Kidney (tissue), 14 donors: ENCODE measurements around the gene RETREG3. TPM values are rescaled to one million over a fixed set of nuclear protein-coding genes. Genes with fewer than 3 reads are reported as not detected.

Experiments used
- DNase-seq, 5 donors: peaks; one replicate each; pipeline ENCODE4 v3.0.0-alpha.2; 2013 to 2020
- FAIRE-seq: peaks from 2 replicates; lab custom pipeline; 2012; peaks lifted over from hg19 to GRCh38; lab: Jason Lieb, UNC
- H3K27ac ChIP-seq, 2 donors: one replicate each; pipeline ENCODE4 v1.7.0; 2013; ENCODE audit warnings: low read depth in 2 of 2, low read length in 2 of 2, inconsistent platforms in 1 of 2
- H3K27me3 ChIP-seq: one replicate; pipeline ENCODE4 v1.7.1; 2013; ENCODE audit warnings: low read length, inconsistent platforms; ENCODE audit not compliant: control insufficient read depth, insufficient read depth
- H3K36me3 ChIP-seq, 3 donors: one replicate each; pipeline versions ENCODE4 v1.7.0 to v1.7.1; 2013; ENCODE audit warnings: low read length in 3 of 3, control low read depth in 1 of 3, inconsistent platforms in 1 of 3; ENCODE audit not compliant: insufficient read depth in 3 of 3, control insufficient read depth in 2 of 3
- H3K4me1 ChIP-seq, 3 donors: one replicate each; pipeline versions ENCODE4 v1.7.0 to v1.7.1; 2013; ENCODE audit warnings: low read length in 3 of 3, inconsistent platforms in 1 of 3, low read depth in 1 of 3; ENCODE audit not compliant: control insufficient read depth in 2 of 3, insufficient read depth in 2 of 3
- H3K4me3 ChIP-seq, 3 donors: one replicate each; pipeline versions ENCODE4 v1.7.0 to v1.8.1; 2013; ENCODE audit warnings: low read length in 3 of 3, control low read depth in 1 of 3, inconsistent platforms in 1 of 3
- H3K9ac ChIP-seq, 3 donors: one replicate each; pipeline versions ENCODE4 v1.7.0 to v1.7.1; 2013; ENCODE audit warnings: low read length in 3 of 3, control low read depth in 1 of 3, inconsistent platforms in 1 of 3
- H3K9me3 ChIP-seq, 3 donors: one replicate each; pipeline versions ENCODE4 v1.7.0 to v1.7.1; 2013; ENCODE audit warnings: low read length in 3 of 3, control low read depth in 1 of 3, inconsistent platforms in 1 of 3; ENCODE audit not compliant: control insufficient read depth in 2 of 3, insufficient read depth in 1 of 3
- intact Hi-C: fragments of 100-400 bp; cut with DNase I; formaldehyde crosslinking; loops from one replicate; pipeline ENCODE4 v1.11.1; 2022
- polyA plus RNA-seq: library from polyadenylated mRNA; stranded (reverse); fragments of 350-450 nt; fragmentation: Illumina TruSeq; extraction: RNeasy Lipid Tissue Mini Kit (QIAGEN cat#74804); gene quantifications from one replicate; pipeline ENCODE4 v1.2.3, GENCODE V29; 2014; ENCODE audit warnings: low read depth, low replicate concordance; ENCODE audit not compliant: insufficient read depth
- total RNA-seq: library from RNA; stranded (reverse); fragmentation: NEBNext Ultra II Directional; extraction: Animal tissue kit (Norgen Biotek cat#: 25700); gene quantifications from one replicate; pipeline ENCODE4 v1.2.1, GENCODE V29; 2021
- TF ChIP-seq, protein P1 (sequence below): IDR thresholded peaks from 3 replicates; pipeline ENCODE4 v1.5.1; 2012; ENCODE audit warnings: mild to moderate bottlenecking, moderate library complexity, borderline replicate concordance; ENCODE audit not compliant: insufficient read depth; ENCODE audit errors: extremely low read depth
- donor health status: control.
- donor health status: control.
- donor health status: control.
- donor health status: control.
- donor health status: control.
- donor health status: DM: yes; HTN: yes; CAD: no.
- donor health status: Normal renal cell carcinoma (clear cell type).

The RETREG3 gene
- total and polyA plus RNA-seq, 2 donors from 2014 or later, result 22.6 to 69.5 TPM

DNA sequence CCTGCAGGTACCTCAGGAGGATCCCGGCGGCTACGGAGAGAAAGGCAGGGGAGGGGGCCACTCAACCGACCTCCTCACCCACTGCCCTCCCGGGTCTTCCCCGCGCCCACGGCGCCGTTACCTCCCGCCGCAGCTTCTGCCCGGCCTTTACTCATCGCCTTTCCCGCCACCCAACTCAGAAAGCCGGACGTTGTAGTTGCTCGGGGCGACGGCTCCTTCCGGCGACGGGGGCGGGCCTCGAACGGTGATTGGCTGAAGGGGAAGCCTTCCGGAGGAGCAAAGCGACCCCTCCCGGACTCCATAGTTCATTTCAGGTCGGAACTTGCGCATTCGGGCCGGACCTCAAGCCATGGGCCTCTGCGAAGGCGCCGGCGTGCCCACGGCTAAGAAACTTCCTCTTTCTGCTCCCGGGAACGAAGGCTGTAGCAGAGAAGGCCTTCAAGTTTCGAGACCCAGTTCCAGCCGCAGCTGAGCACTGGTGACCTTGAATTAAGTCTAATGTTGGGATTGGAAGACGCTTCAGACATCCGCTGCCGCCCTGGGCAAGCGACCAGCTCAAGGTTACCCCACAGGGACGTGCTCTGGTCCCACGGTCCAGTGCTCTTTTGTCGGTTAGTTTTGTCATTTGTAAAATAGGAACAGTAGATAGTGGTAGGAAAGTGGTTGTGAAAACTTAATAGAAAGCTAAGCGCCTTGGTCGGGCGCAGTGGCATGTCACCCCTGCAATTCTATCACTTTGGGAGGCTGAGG, 31.5 kb downstream of the RETREG3 start, which contains the start of gene PSMC3IP:
PSMC3IP (minus strand) TSS at position 198 of the 750 bp plus-strand sequence; CDS start at position 155, 43 bp downstream.
- intact Hi-C loops, result loop anchor here (10.0 kb wide), 1 partner anchor 247 kb away; the partner anchor contains the start of gene BECN1

DNA sequence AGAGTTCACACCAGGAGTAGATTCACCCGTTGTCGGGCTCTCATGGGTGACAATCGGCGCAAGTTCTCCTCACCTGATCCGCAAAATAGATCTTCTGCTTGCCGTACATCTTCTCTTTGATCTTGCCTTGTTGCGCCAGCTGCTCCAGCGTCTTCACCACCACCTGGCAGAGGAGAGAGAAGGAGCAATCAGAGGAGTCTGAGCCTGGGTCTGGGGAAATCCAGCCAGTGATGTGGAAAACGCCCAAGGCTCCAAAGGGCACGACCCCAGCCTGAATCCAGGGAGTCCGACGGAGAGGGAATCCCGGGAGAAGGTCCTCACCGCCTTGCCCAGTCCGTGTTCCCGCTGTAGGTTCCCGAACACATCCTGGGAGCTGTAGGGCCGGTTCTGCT, 32.0 kb downstream of the RETREG3 start:
- Histone ChIP-seq H3K27me3 (no peaks in the 10 kb centered on the region), H3K27ac (peak overlapping the region; percentile 5 to 27), H3K9ac (peak overlapping the region; percentile 41 to 45 (median 43)), H3K4me1 (peaks cover 0 to 13% (median 8%) of the 10 kb centered on the region in 3 donors), H3K4me3 (peak overlapping the region; percentile 73 to 83 (median 77)), H3K9me3 (no peaks in the 10 kb centered on the region), H3K36me3 (peaks cover 8 to 42% (median 25%) of the 10 kb centered on the region in 3 donors)
- FAIRE-seq (no peak), DNase-seq (peak in 1 of 5 donors; percentile 56)
- intact Hi-C loops, result loop anchor here (10.0 kb wide), 1 partner anchor 248 kb away; the partner anchor contains the start of gene BECN1
- TF ChIP-seq, protein P1, sequence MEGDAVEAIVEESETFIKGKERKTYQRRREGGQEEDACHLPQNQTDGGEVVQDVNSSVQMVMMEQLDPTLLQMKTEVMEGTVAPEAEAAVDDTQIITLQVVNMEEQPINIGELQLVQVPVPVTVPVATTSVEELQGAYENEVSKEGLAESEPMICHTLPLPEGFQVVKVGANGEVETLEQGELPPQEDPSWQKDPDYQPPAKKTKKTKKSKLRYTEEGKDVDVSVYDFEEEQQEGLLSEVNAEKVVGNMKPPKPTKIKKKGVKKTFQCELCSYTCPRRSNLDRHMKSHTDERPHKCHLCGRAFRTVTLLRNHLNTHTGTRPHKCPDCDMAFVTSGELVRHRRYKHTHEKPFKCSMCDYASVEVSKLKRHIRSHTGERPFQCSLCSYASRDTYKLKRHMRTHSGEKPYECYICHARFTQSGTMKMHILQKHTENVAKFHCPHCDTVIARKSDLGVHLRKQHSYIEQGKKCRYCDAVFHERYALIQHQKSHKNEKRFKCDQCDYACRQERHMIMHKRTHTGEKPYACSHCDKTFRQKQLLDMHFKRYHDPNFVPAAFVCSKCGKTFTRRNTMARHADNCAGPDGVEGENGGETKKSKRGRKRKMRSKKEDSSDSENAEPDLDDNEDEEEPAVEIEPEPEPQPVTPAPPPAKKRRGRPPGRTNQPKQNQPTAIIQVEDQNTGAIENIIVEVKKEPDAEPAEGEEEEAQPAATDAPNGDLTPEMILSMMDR, result no peak

More for the DNA sequence above, 31.5 kb downstream of the RETREG3 start, which contains the start of gene PSMC3IP:
- Histone ChIP-seq H3K4me1 (peaks cover 0 to 13% (median 8%) of the 10 kb centered on the region in 3 donors), H3K27me3 (no peaks in the 10 kb centered on the region), H3K9me3 (no peaks in the 10 kb centered on the region), H3K27ac (peak within 1 kb of the TSS; percentile 88 to 93), H3K4me3 (peak within 1 kb of the TSS; percentile 77 to 91 (median 83)), H3K9ac (peak within 1 kb of the TSS; percentile 75 to 91 (median 82)), H3K36me3 (peaks cover 7 to 43% (median 29%) of the 10 kb centered on the region in 3 donors)
- peak; percentile 95 to 98 (median 97) for DNase-seq
- TF ChIP-seq, protein P1, result no peak
- no peak for FAIRE-seq

DNA sequence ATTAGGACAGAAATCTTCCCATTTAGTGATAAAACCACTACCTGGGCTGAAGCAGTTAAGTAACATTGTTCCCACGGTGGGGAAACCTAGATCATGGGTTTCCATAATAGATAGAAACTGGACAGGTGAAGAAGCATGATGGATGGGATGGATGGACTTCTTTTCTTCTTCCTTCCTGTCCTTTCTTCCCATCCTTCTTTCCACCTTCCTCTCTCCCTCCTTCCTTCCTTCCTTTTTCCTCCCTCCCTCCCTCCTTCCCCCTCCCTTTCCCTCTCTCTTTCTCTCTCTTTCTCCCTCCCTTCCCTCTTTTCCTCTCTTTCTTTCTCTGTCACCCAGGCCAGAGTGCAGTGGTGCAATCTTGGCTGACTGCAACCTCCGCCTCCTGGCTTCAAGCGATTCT, 34.7 kb downstream of the RETREG3 start:
- DNase-seq (no peak), FAIRE-seq (no peak)
- no peak overlapping the region for H3K9ac ChIP-seq
- H3K9me3 ChIP-seq, result no peaks in the 10 kb centered on the region
- TF ChIP-seq, protein P1, result no peak
- H3K36me3 ChIP-seq, result peaks cover 10 to 43% (median 29%) of the 10 kb centered on the region in 3 donors
- peaks cover 0 to 13% (median 8%) of the 10 kb centered on the region in 3 donors for H3K4me1 ChIP-seq
- H3K27me3 ChIP-seq, result no peaks in the 10 kb centered on the region
- intact Hi-C loops, result loop anchor here (10.0 kb wide), 1 partner anchor 250 kb away; the partner anchor contains the start of gene BECN1
- no peak overlapping the region for H3K4me3 ChIP-seq
- no peak overlapping the region for H3K27ac ChIP-seq
